HepG2 (cell line): Measurements from ENCODE around the gene IL10RA. TPM values are rescaled to one million over a fixed set of nuclear protein-coding genes. Genes with fewer than 3 reads are reported as not detected.

Experiments used
- ATAC-seq: fragments of 200-7000 bp; cut with Tn5 transposase; 3 replicates; pipeline ENCODE4 v1.9.1; 2020; ENCODE audit warnings: mild to moderate bottlenecking, moderate library complexity
- BruUV-seq: library from RNA; stranded (reverse); fragments of 400-500 nt; replicated peaks from 2 replicates; lab custom pipeline; 2021; lab: Mats Ljungman, UMichigan
- CTCF ChIA-PET: fragments of 300-600 bp; formaldehyde crosslinking; extraction: SDS; loops from one replicate; lab custom pipeline; 2021; ENCODE audit warnings: low total read pairs, inconsistent platforms, low intra/inter-chr PET ratio; lab: Yijun Ruan, JAX
- POLR2A ChIA-PET: fragments of 350-600 bp; sonication (Branson Sonifier 250); formaldehyde crosslinking; loops from one replicate; lab custom pipeline; 2020; ENCODE audit warnings: antibody characterized with exemption, inconsistent platforms; lab: Yijun Ruan, JAX
- DNase-seq: peaks from one replicate; pipeline ENCODE4 v3.0.0-alpha.2; 2015; ENCODE audit warnings: low spot score
- FAIRE-seq: peaks from 3 replicates; lab custom pipeline; 2011; peaks lifted over from hg19 to GRCh38; lab: Jason Lieb, UNC
- H2AFZ ChIP-seq: one replicate; pipeline ENCODE4 v1.6.1; 2011; ENCODE audit warnings: low read length, inconsistent platforms
- H3K27ac ChIP-seq: fragments of 300-600 bp; 3 replicates; pipeline ENCODE4 v1.8.0; 2011; ENCODE audit warnings: mixed run types, mild to moderate bottlenecking, mixed read lengths, low read length, inconsistent platforms; ENCODE audit not compliant: insufficient read depth; ENCODE audit errors: extremely low read length
- H3K27me3 ChIP-seq, 2 experiments: fragments of 200-600 bp in 1 of 2; 2 replicates in 1 of 2; 3 replicates in 1 of 2; pipeline versions ENCODE4 v1.6.0 to v1.8.0; 2011; ENCODE audit warnings: low read length in 2 of 2, mild to moderate bottlenecking in 2 of 2, moderate library complexity in 2 of 2, inconsistent platforms in 1 of 2; ENCODE audit not compliant: insufficient read depth in 2 of 2, control insufficient read depth in 1 of 2
- H3K36me3 ChIP-seq, 2 experiments: fragments of 200-600 bp in 1 of 2; replicated peaks in 1 of 2; 2 replicates in 1 of 2; 3 replicates in 1 of 2; pipeline versions ENCODE4 v1.5.1 to v1.8.0; 2011; ENCODE audit warnings: low read length in 2 of 2, inconsistent platforms in 1 of 2; ENCODE audit not compliant: insufficient read depth in 2 of 2, control insufficient read depth in 1 of 2
- H3K4me1 ChIP-seq: 2 replicates; pipeline ENCODE4 v1.5.1; 2012; ENCODE audit warnings: low read length, inconsistent platforms; ENCODE audit not compliant: insufficient read depth
- H3K4me2 ChIP-seq: 2 replicates; pipeline ENCODE4 v1.6.0; 2011; ENCODE audit warnings: low read depth, low read length, inconsistent platforms
- H3K4me3 ChIP-seq, 3 experiments: fragments of 200-600 bp in 1 of 3; sonication (generic), shearing (Covaris generic) in 1 of 3; replicated peaks in 1 of 3; 2 replicates each; pipeline ENCODE4 v1.5.1; 2011 to 2016; ENCODE audit warnings: low read length in 3 of 3, inconsistent platforms in 2 of 3, low read depth in 2 of 3, mild to moderate bottlenecking in 2 of 3, control low read depth in 1 of 3, mixed read lengths in 1 of 3; ENCODE audit not compliant: insufficient read depth in 1 of 3
- H3K79me2 ChIP-seq: one replicate; pipeline ENCODE4 v1.6.1; 2011; ENCODE audit warnings: low read length, inconsistent platforms; ENCODE audit not compliant: insufficient read depth
- H3K9ac ChIP-seq: 2 replicates; pipeline ENCODE4 v1.6.0; 2011; ENCODE audit warnings: mild to moderate bottlenecking, low read depth, low read length, inconsistent platforms; ENCODE audit not compliant: insufficient read depth
- H3K9me3 ChIP-seq: 2 replicates; pipeline ENCODE4 v1.5.1; 2012; ENCODE audit warnings: mild to moderate bottlenecking, low read length
- H4K20me1 ChIP-seq: 2 replicates; pipeline ENCODE4 v1.6.0; 2011; ENCODE audit warnings: inconsistent platforms, mild to moderate bottlenecking, low read length, moderate library complexity; ENCODE audit not compliant: insufficient read depth
- CAMTA2 ChIP-seq: sonication (generic); formaldehyde crosslinking; IDR thresholded peaks from 2 replicates; pipeline ENCODE4 v1.4.0; 2020; ENCODE audit warnings: mild to moderate bottlenecking, missing genetic modification reagents, borderline replicate concordance
- CREB1 ChIP-seq, 2 experiments: fragments of 450-650 bp in 1 of 2; IDR thresholded peaks; 2 replicates each; pipeline ENCODE4 v1.6.1; 2016 to 2017; ENCODE audit warnings: control low read depth in 1 of 2, mild to moderate bottlenecking in 1 of 2, missing compliant biosample characterization in 1 of 2, missing genetic modification characterization in 1 of 2
- HMGA1 ChIP-seq: sonication (generic); formaldehyde crosslinking; conservative IDR thresholded peaks from 2 replicates; pipeline ENCODE4 v1.4.0; 2020; ENCODE audit warnings: missing genetic modification reagents
- MYNN ChIP-seq: sonication (generic); formaldehyde crosslinking; IDR thresholded peaks from 2 replicates; pipeline ENCODE4 v1.4.0; 2020; ENCODE audit warnings: mild to moderate bottlenecking, low read depth, missing genetic modification reagents
- REPIN1 ChIP-seq: sonication (generic); formaldehyde crosslinking; IDR thresholded peaks from 2 replicates; pipeline ENCODE4 v1.8.0; 2022; ENCODE audit warnings: missing genetic modification reagents, low read depth, mild to moderate bottlenecking, borderline replicate concordance
- WGBS: methylation state at CpG from one replicate; pipeline ENCODE4 v1.1.6; 2017; ENCODE audit warnings: low lambda C conversion rate; 5-methylcytosine and 5-hydroxymethylcytosine counted together
- in situ Hi-C: cut with HindIII; loops from 2 replicates; pipeline ENCODE4 v1.10.0; 2017; ENCODE audit warnings: low pct_unique_long_range_greater_than_20kb; ENCODE audit not compliant: extremely low pct_ligation_motif_present
- intact Hi-C: fragments of 100-400 bp; cut with micrococcal nuclease; formaldehyde crosslinking; loops from one replicate; pipeline ENCODE4 v1.10.0; 2022; ENCODE audit not compliant: unreplicated experiment
- polyA plus RNA-seq, 8 experiments: library from polyadenylated mRNA; depleted of rRNA in 3 of 8; stranded (reverse) in 7 of 8; unstranded in 1 of 8; fragments of >200 nt; fragmentation: Illumina TruSeq in 4 of 8; extraction: Trizol in 4 of 8; gene quantifications; 2 replicates each; pipeline versions ENCODE4 v1.2.1 to v1.2.3, GENCODE V29; 2011 to 2016; ENCODE audit warnings: low read depth in 4 of 8, missing spikeins in 1 of 8, mixed read lengths in 1 of 8; ENCODE audit not compliant: insufficient read depth in 1 of 8
- total RNA-seq, 5 experiments: library from RNA; depleted of rRNA; stranded (reverse); fragments of >200 nt; fragmentation: Illumina TruSeq; extraction: Trizol; gene quantifications; 2 replicates each; pipeline ENCODE4 v1.2.3, GENCODE V29; 2016; ENCODE audit warnings: low read depth in 1 of 5

The IL10RA gene
- total and polyA plus RNA-seq, 2 of the 13 experiments (the other 11 are each of a cell fraction or from before 2014, with no cell fraction given) = not detected

DNA sequence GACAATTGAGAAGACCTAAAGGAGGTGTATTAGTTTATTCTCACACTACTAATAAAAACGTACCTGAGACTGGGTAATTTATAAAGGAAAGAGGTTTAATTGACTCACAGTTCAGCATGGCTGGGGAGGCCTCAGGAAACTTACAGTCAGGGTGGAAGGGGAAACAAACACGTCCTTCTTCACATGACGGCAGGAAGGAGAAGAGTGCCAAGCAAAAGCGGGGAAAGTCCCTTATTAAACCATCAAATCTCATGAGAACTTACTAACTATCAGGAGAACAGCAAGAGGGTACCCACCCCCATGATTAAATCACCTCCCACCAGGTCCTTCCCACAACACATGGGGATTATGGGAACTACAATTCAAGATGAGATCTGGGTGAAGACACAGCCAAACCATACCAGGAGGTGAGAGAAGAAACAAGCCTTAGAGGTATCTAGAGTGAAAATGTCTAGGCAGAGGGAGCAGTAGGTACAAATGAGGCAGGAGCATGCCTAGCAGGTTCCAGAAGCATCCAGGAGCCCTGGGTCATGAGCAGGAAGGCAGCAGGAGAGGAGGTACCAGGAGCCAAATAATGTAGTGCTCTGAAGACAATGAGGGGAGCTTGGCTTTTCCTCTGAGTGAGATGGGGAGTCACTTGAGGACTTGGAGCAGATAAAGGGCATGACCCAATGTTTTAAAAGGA is 31.6 kb downstream of the IL10RA start:
- H3K9ac ChIP-seq = no peak overlapping the region
- no peak overlapping the region for H2AFZ ChIP-seq
- no peak overlapping the region for H3K4me3 ChIP-seq
- no peaks in the 10 kb centered on the region for H3K4me1 ChIP-seq
- BruUV-seq = no TSS peak
- H4K20me1 ChIP-seq = no peaks in the 10 kb centered on the region
- H3K4me2 ChIP-seq = no peak overlapping the region
- no peaks in the 10 kb centered on the region for H3K79me2 ChIP-seq
- ChIA-PET CTCF (no interaction called here), POLR2A (no interaction called here)
- ATAC-seq (no peak), FAIRE-seq (no peak), DNase-seq (no peak)
- H3K36me3 ChIP-seq = no peaks in the 10 kb centered on the region
- in situ Hi-C loops (no loop called here), intact Hi-C loops (no loop called here)
- TF ChIP-seq REPIN1 (CRISPR knock-in tag) = no peak
- 25% methylated on average over 4 of the region's 4 CpGs for WGBS
- H3K9me3 ChIP-seq = peaks cover 10% of the 10 kb centered on the region; the same call in 1 of the 2 replicates
- peaks cover 2 to 15% of the 10 kb centered on the region in 2 experiments; a peak in 2 of 5 replicates for H3K27me3 ChIP-seq
- no peak overlapping the region for H3K27ac ChIP-seq

- no TSS peak for BruUV-seq
- Histone ChIP-seq H3K9ac (no peak overlapping the region), H3K79me2 (no peaks in the 10 kb centered on the region), H3K9me3 (peaks cover 10% of the 10 kb centered on the region; the same call in 1 of the 2 replicates), H3K4me2 (no peak overlapping the region), H3K36me3 (no peaks in the 10 kb centered on the region), H3K27ac (no peak overlapping the region), H2AFZ (no peak overlapping the region), H3K4me3 (no peak overlapping the region), H3K27me3 (peaks cover 2 to 10% of the 10 kb centered on the region in 2 experiments; a peak in 2 of 5 replicates), H4K20me1 (no peaks in the 10 kb centered on the region), H3K4me1 (no peaks in the 10 kb centered on the region)
- ChIA-PET POLR2A (no interaction called here), CTCF (no interaction called here)
- no peak for FAIRE-seq
- intact Hi-C loops = no loop called here
- TF ChIP-seq MYNN (CRISPR knock-in tag) (no peak), CREB1 (IDR thresholded peaks at IDR 0.05) (0 out of 2 replicates have a peak, but pooled peaks have one; percentile 12), CREB1 (CRISPR knock-in tag; IDR thresholded peaks at IDR 0.05) (no peak), HMGA1 (CRISPR knock-in tag) (no peak), CAMTA2 (CRISPR knock-in tag) (no peak)
- in situ Hi-C loops = no loop called here
- DNase-seq = no peak
- 0% methylated on average over 2 of the region's 2 CpGs for WGBS
- no peak for ATAC-seq
Measured at GRCh38 chr11:118018401-118018800, 32.2 kb downstream of the IL10RA start.
